ENCODE results near the gene FCN1.

FCN1 gene

GRCh38 chr9:134877541-134877940 lies 40.2 kb downstream of the FCN1 start:
- no peak overlapping the region for H3K4me3 ChIP-seq (replicated peaks; ENCODE audit: low read depth, low read length)
- no peak for DNase-seq (ENCODE audit: extremely low read depth, low read depth)
- TF ChIP-seq CTCF (IDR thresholded peaks at IDR 0.05; ENCODE audit: low read depth, low read length, missing control alignments) = no peak

GRCh38 chr9:134875371-134875770 lies 42.3 kb downstream of the FCN1 start:
- TF ChIP-seq CTCF (IDR thresholded peaks at IDR 0.05; ENCODE audit: low read depth, low read length, missing control alignments) = no peak
- no peak for DNase-seq (ENCODE audit: extremely low read depth, low read depth)
- no peak overlapping the region for H3K4me3 ChIP-seq (replicated peaks; ENCODE audit: low read depth, low read length)

- DNase-seq (ENCODE audit: extremely low read depth, low read depth) = no peak
- no peak for TF ChIP-seq CTCF (IDR thresholded peaks at IDR 0.05; ENCODE audit: low read depth, low read length, missing control alignments)
- H3K4me3 ChIP-seq (replicated peaks; ENCODE audit: low read depth, low read length) = no peak overlapping the region
Observed at GRCh38 chr9:134872482-134873231, 45.1 kb downstream of the FCN1 start.

- no peak for DNase-seq (ENCODE audit: extremely low read depth, low read depth)
- no peak for TF ChIP-seq CTCF (IDR thresholded peaks at IDR 0.05; ENCODE audit: low read depth, low read length, missing control alignments)
- no peak overlapping the region for H3K4me3 ChIP-seq (replicated peaks; ENCODE audit: low read depth, low read length)
Observed at GRCh38 chr9:134871697-134872340, 45.9 kb downstream of the FCN1 start.

- no peak for TF ChIP-seq CTCF (IDR thresholded peaks at IDR 0.05; ENCODE audit: low read depth, low read length, missing control alignments)
- H3K4me3 ChIP-seq (replicated peaks; ENCODE audit: low read depth, low read length) = no peak overlapping the region
- no peak for DNase-seq (ENCODE audit: extremely low read depth, low read depth)
Observed at GRCh38 chr9:134870746-134871662, 46.7 kb downstream of the FCN1 start.

- no peak for TF ChIP-seq CTCF (IDR thresholded peaks at IDR 0.05; ENCODE audit: low read depth, low read length, missing control alignments)
- no peak for DNase-seq (ENCODE audit: extremely low read depth, low read depth)
- no peak overlapping the region for H3K4me3 ChIP-seq (replicated peaks; ENCODE audit: low read depth, low read length)
Observed at GRCh38 chr9:134870301-134870694, 47.4 kb downstream of the FCN1 start.

Data from HFF-Myc (cell line).